Astrocyte (in vitro differentiated cells and primary cell): ENCODE measurements around the gene MED12L.

Source experiments
- EZH2 ChIP-seq: IDR thresholded peaks from 2 replicates; pipeline ENCODE4 v1.6.1; 2012; ENCODE audit warnings: mild to moderate bottlenecking, low read length, inconsistent platforms; ENCODE audit not compliant: insufficient read depth
- TF ChIP-seq, protein P1 (sequence below): IDR thresholded peaks from 2 replicates; pipeline ENCODE4 v1.5.1; 2011; ENCODE audit warnings: low read depth, mild to moderate bottlenecking, inconsistent platforms, low read length, moderate library complexity; ENCODE audit not compliant: insufficient read depth

DNA sequence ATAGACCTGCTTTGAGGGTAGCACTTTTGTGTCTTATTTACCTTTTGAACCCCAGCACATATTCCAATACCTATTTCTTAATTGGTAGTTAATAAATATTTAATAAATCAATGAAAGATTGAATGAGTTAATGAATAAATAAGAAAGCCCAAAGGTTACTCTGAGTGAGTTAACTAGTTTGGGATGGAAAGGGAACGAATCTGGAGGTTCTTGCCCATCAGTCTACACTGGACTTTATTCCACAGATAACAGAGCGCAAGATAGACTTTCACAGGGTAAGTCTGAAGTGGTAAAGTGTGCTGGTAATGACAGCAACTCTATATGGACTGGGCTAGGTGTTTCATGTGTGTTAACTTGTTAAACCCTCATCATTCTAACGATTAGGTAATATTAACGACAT is 33.1 kb upstream of the MED12L start:
- TF ChIP-seq, protein P1, sequence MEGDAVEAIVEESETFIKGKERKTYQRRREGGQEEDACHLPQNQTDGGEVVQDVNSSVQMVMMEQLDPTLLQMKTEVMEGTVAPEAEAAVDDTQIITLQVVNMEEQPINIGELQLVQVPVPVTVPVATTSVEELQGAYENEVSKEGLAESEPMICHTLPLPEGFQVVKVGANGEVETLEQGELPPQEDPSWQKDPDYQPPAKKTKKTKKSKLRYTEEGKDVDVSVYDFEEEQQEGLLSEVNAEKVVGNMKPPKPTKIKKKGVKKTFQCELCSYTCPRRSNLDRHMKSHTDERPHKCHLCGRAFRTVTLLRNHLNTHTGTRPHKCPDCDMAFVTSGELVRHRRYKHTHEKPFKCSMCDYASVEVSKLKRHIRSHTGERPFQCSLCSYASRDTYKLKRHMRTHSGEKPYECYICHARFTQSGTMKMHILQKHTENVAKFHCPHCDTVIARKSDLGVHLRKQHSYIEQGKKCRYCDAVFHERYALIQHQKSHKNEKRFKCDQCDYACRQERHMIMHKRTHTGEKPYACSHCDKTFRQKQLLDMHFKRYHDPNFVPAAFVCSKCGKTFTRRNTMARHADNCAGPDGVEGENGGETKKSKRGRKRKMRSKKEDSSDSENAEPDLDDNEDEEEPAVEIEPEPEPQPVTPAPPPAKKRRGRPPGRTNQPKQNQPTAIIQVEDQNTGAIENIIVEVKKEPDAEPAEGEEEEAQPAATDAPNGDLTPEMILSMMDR: no peak
- TF ChIP-seq EZH2: no peak
